Measurements from ENCODE around the gene TP53BP2.
A peak's percentile ranks its signal among the peaks of the same experiment; 100 is the strongest.
"Not testable (repeated sequence)": the region's sequence is repeated elsewhere in the genome, so short reads cannot be mapped to it uniquely, and the experiment has no call there.

Gene TP53BP2

GRCh38 chr1:223828162-223828848 is 17.4 kb downstream of the TP53BP2 start:
- DNase-seq (ENCODE audit: low read depth) = no peak

GRCh38 chr1:223827193-223827663 is 18.5 kb downstream of the TP53BP2 start:
- DNase-seq (ENCODE audit: low read depth) = no peak

- no peak for DNase-seq (ENCODE audit: low read depth)
Measured at GRCh38 chr1:223825767-223826748, 19.7 kb downstream of the TP53BP2 start.

- DNase-seq (ENCODE audit: low read depth) = no peak
Measured at GRCh38 chr1:223824712-223825111, 21.0 kb downstream of the TP53BP2 start.

- DNase-seq (ENCODE audit: low read depth) = no peak
Measured at GRCh38 chr1:223824287-223824686, 21.5 kb downstream of the TP53BP2 start.

- DNase-seq (ENCODE audit: low read depth) = peak; percentile 60
Measured at GRCh38 chr1:223820971-223821370, 24.8 kb downstream of the TP53BP2 start.

GRCh38 chr1:223820515-223820858 is 25.3 kb downstream of the TP53BP2 start:
- no peak for DNase-seq (ENCODE audit: low read depth)

- DNase-seq (ENCODE audit: low read depth) = peak; percentile 68
Measured at GRCh38 chr1:223819730-223820514, 25.8 kb downstream of the TP53BP2 start.

- DNase-seq (ENCODE audit: low read depth) = not testable (repeated sequence)
Measured at GRCh38 chr1:223817265-223817664, 28.5 kb downstream of the TP53BP2 start.

GRCh38 chr1:223815865-223816264 is 29.9 kb downstream of the TP53BP2 start:
- DNase-seq (ENCODE audit: low read depth) = no peak

- no peak for DNase-seq (ENCODE audit: low read depth)
Measured at GRCh38 chr1:223815020-223815853, 30.5 kb downstream of the TP53BP2 start.

GRCh38 chr1:223813645-223814044 is 32.1 kb downstream of the TP53BP2 start:
- DNase-seq (ENCODE audit: low read depth) = no peak

- DNase-seq (ENCODE audit: low read depth) = peak; percentile 40
Measured at GRCh38 chr1:223811634-223812101, 34.1 kb downstream of the TP53BP2 start.

- DNase-seq (ENCODE audit: low read depth) = no peak
Measured at GRCh38 chr1:223810586-223810985, 35.2 kb downstream of the TP53BP2 start.

- DNase-seq (ENCODE audit: low read depth) = not testable (repeated sequence)
Measured at GRCh38 chr1:223809905-223810304, 35.8 kb downstream of the TP53BP2 start.

- no peak for DNase-seq (ENCODE audit: low read depth)
Measured at GRCh38 chr1:223803211-223803610, 42.5 kb downstream of the TP53BP2 start.

GRCh38 chr1:223802602-223803001 is 43.1 kb downstream of the TP53BP2 start:
- DNase-seq (ENCODE audit: low read depth) = no peak

GRCh38 chr1:223802032-223802431 is 43.7 kb downstream of the TP53BP2 start:
- no peak for DNase-seq (ENCODE audit: low read depth)

- no peak for DNase-seq (ENCODE audit: low read depth)
Measured at GRCh38 chr1:223796210-223796609, 49.5 kb downstream of the TP53BP2 start.

GRCh38 chr1:223794136-223794880 is 51.4 kb downstream of the TP53BP2 start:
- DNase-seq (ENCODE audit: low read depth) = no peak
